HG02938 (cell line): ENCODE measurements around the gene SYK.
"Not testable (repeated sequence)": the region's sequence is repeated elsewhere in the genome, so short reads cannot be mapped to it uniquely, and the experiment has no call there.

Source experiments
- ATAC-seq: cut with Tn5 transposase; IDR thresholded peaks from one replicate; pipeline ENCODE4 v1.9.1; 2021; ENCODE audit warnings: mild to moderate bottlenecking, moderate library complexity; ENCODE audit not compliant: unreplicated experiment

SYK gene

GRCh38 chr9:90872835-90873294 is 71.2 kb downstream of the SYK start:
- ATAC-seq, result no peak

- no peak for ATAC-seq
Observed at GRCh38 chr9:90873422-90873821, 71.8 kb downstream of the SYK start.

GRCh38 chr9:90874194-90874593 is 72.6 kb downstream of the SYK start:
- ATAC-seq, result no peak

GRCh38 chr9:90878562-90878961 is 76.9 kb downstream of the SYK start:
- ATAC-seq, result no peak

GRCh38 chr9:90880066-90880465 is 78.4 kb downstream of the SYK start:
- ATAC-seq, result no peak

- ATAC-seq, result no peak
Observed at GRCh38 chr9:90880669-90881068, 79.0 kb downstream of the SYK start.

GRCh38 chr9:90881648-90882047 is 80.0 kb downstream of the SYK start:
- no peak for ATAC-seq

GRCh38 chr9:90882991-90883600 is 81.5 kb downstream of the SYK start:
- ATAC-seq, result no peak

- ATAC-seq, result no peak
Observed at GRCh38 chr9:90883661-90884060, 82.0 kb downstream of the SYK start.

- no peak for ATAC-seq
Observed at GRCh38 chr9:90884178-90884577, 82.6 kb downstream of the SYK start.

GRCh38 chr9:90886868-90887267 is 85.2 kb downstream of the SYK start:
- not testable (repeated sequence) for ATAC-seq

GRCh38 chr9:90888941-90889340 is 87.3 kb downstream of the SYK start:
- ATAC-seq, result no peak

GRCh38 chr9:90890146-90890810 is 88.7 kb downstream of the SYK start:
- ATAC-seq, result no peak

- no peak for ATAC-seq
Observed at GRCh38 chr9:90891308-90892040, 89.9 kb downstream of the SYK start.

- no peak for ATAC-seq
Observed at GRCh38 chr9:90892918-90893317, 91.3 kb downstream of the SYK start.

GRCh38 chr9:90893706-90894105 is 92.1 kb downstream of the SYK start:
- ATAC-seq, result no peak

- ATAC-seq, result no peak
Observed at GRCh38 chr9:90894986-90895687, 93.5 kb downstream of the SYK start.

- no peak for ATAC-seq
Observed at GRCh38 chr9:90895786-90896185, 94.2 kb downstream of the SYK start.

- ATAC-seq, result no peak
Observed at GRCh38 chr9:90896231-90896630, 94.6 kb downstream of the SYK start.

- no peak for ATAC-seq
Observed at GRCh38 chr9:90898228-90898627, 96.6 kb downstream of the SYK start.

- no peak for ATAC-seq
Observed at GRCh38 chr9:90899287-90899686, 97.7 kb downstream of the SYK start.
